ENCODE measurements around the gene LOXL3. TPM values are rescaled to one million over a fixed set of nuclear protein-coding genes. Genes with fewer than 3 reads are reported as not detected.

LOXL3 gene
- total and polyA plus RNA-seq, 2 donors (not counting 1 experiment from before 2014, with no cell fraction given): 0.97 to 1.2 TPM

GRCh38 chr2:74560591-74560990 is 6.8 kb upstream of the LOXL3 start:
- CTCF ChIA-PET: no interaction called here
- intact Hi-C loops (cut with micrococcal nuclease): no loop called here
- DNase-seq: no peak

GRCh38 chr2:74559912-74560311 is 6.2 kb upstream of the LOXL3 start:
- Histone ChIP-seq H3K27me3 (replicated peaks in 1 of 4; ENCODE audit: control extremely low read depth in 1 of 4, control insufficient read depth in 3 of 4, insufficient read depth in 4 of 4, low read length in 3 of 4) (no peaks in the 10 kb centered on the region), H3K27ac (ENCODE audit: low read length in 2 of 2) (no peak overlapping the region), H3K4me1 (ENCODE audit: control insufficient read depth in 2 of 2, insufficient read depth in 2 of 2, low read length in 2 of 2) (peaks cover 3 to 11% of the 10 kb centered on the region in 2 donors), H3K4me3 (ENCODE audit: control extremely low read depth in 1 of 5, extremely low read depth in 1 of 5, insufficient read depth in 1 of 5, low read depth in 2 of 5, low read length in 4 of 5) (no peak overlapping the region), H3K4me2 (replicated peaks; ENCODE audit: low read depth, low read length, poor library complexity, severe bottlenecking) (no peak overlapping the region), H3K9me3 (ENCODE audit: control extremely low read depth in 1 of 3, control insufficient read depth in 2 of 3, insufficient read depth in 1 of 3, low read length in 2 of 3) (no peaks in the 10 kb centered on the region), H3K79me2 (ENCODE audit: control insufficient read depth, insufficient read depth, low read length) (no peaks in the 10 kb centered on the region), H2AFZ (ENCODE audit: insufficient read depth, low read depth, low read length, poor library complexity, severe bottlenecking) (no peak overlapping the region), H3K9ac (ENCODE audit: low read length) (no peak overlapping the region), H3K36me3 (replicated peaks in 1 of 2; ENCODE audit: control extremely low read depth in 1 of 2, control insufficient read depth in 1 of 2, extremely low read depth in 1 of 2, insufficient read depth in 2 of 2, low read length in 1 of 2) (peaks cover 0 to 15% of the 10 kb centered on the region in 2 experiments), H4K20me1 (ENCODE audit: control insufficient read depth, insufficient read depth, low read length, poor library complexity, severe bottlenecking) (peaks cover 15% of the 10 kb centered on the region)
- ChIA-PET CTCF (no interaction called here), POLR2A (interaction anchor here (0.7 kb wide), 2 partner anchors 52 to 663 kb away, joined by 3 to 5 read pairs; partner anchors contain the start of gene PCGF1)
- Mint-ChIP-seq H3K4me3 (no peak overlapping the region), H3K27me3 (no peaks in the 10 kb centered on the region), H3K9me3 (ENCODE audit: insufficient read depth) (no peaks in the 10 kb centered on the region), H3K4me1 (peaks cover 9% of the 10 kb centered on the region), H3K27ac (no peak overlapping the region)
- no peak for DNase-seq
- ATAC-seq (ENCODE audit: low read depth): no peak
- intact Hi-C loops (cut with micrococcal nuclease): loop anchor here (10.0 kb wide), 1 partner anchor 165 kb away; no protein-coding TSS in a partner anchor
- WGBS (ENCODE audit: insufficient coverage): 98% methylated on average over 4 of the region's 5 CpGs
- TF ChIP-seq EZH2 (IDR thresholded peaks at IDR 0.05; ENCODE audit: borderline replicate concordance, insufficient read depth, low read depth, low read length, poor library complexity, severe bottlenecking) (no peak), CTCF (IDR thresholded peaks at IDR 0.05) (no peak)

More at GRCh38 chr2:74560591-74560990, 6.8 kb upstream of the LOXL3 start:
- POLR2A ChIA-PET: interaction anchor here (0.7 kb wide), 1 partner anchor 663 kb away, joined by 3 read pairs; no protein-coding TSS in a partner anchor
- Mint-ChIP-seq H3K9me3 (ENCODE audit: insufficient read depth) (no peaks in the 10 kb centered on the region), H3K27me3 (no peaks in the 10 kb centered on the region), H3K27ac (no peak overlapping the region), H3K4me3 (no peak overlapping the region), H3K4me1 (peaks cover 3% of the 10 kb centered on the region)
- ATAC-seq (ENCODE audit: low read depth): no peak
- WGBS (ENCODE audit: insufficient coverage): 93% methylated on average over 6 of the region's 6 CpGs
- peaks cover 0 to 15% of the 10 kb centered on the region in 2 experiments for H3K36me3 ChIP-seq (replicated peaks in 1 of 2; ENCODE audit: control extremely low read depth in 1 of 2, control insufficient read depth in 1 of 2, extremely low read depth in 1 of 2, insufficient read depth in 2 of 2, low read length in 1 of 2)
- H3K4me1 ChIP-seq (ENCODE audit: control insufficient read depth in 2 of 2, insufficient read depth in 2 of 2, low read length in 2 of 2): peaks cover under 1 to 6% of the 10 kb centered on the region in 2 donors
- H3K27me3 ChIP-seq (replicated peaks in 1 of 4; ENCODE audit: control extremely low read depth in 1 of 4, control insufficient read depth in 3 of 4, insufficient read depth in 4 of 4, low read length in 3 of 4): no peaks in the 10 kb centered on the region
- no peaks in the 10 kb centered on the region for H3K79me2 ChIP-seq (ENCODE audit: control insufficient read depth, insufficient read depth, low read length)
- H3K4me3 ChIP-seq (ENCODE audit: control extremely low read depth in 1 of 5, extremely low read depth in 1 of 5, insufficient read depth in 1 of 5, low read depth in 2 of 5, low read length in 4 of 5): no peak overlapping the region
- H4K20me1 ChIP-seq (ENCODE audit: control insufficient read depth, insufficient read depth, low read length, poor library complexity, severe bottlenecking): peaks cover 9% of the 10 kb centered on the region
- no peaks in the 10 kb centered on the region for H3K9me3 ChIP-seq (ENCODE audit: control extremely low read depth in 1 of 3, control insufficient read depth in 2 of 3, insufficient read depth in 1 of 3, low read length in 2 of 3)
- H3K4me2 ChIP-seq (replicated peaks; ENCODE audit: low read depth, low read length, poor library complexity, severe bottlenecking): no peak overlapping the region
- no peak overlapping the region for H3K27ac ChIP-seq (ENCODE audit: low read length in 2 of 2)
- TF ChIP-seq CTCF (IDR thresholded peaks at IDR 0.05): no peak
- no peak for TF ChIP-seq EZH2 (IDR thresholded peaks at IDR 0.05; ENCODE audit: borderline replicate concordance, insufficient read depth, low read depth, low read length, poor library complexity, severe bottlenecking)
- no peak overlapping the region for H3K9ac ChIP-seq (ENCODE audit: low read length)
- H2AFZ ChIP-seq (ENCODE audit: insufficient read depth, low read depth, low read length, poor library complexity, severe bottlenecking): no peak overlapping the region
